Uterus (tissue), 2 donors: Measurements from ENCODE around the gene NELL1.

Source experiments
- CTCF ChIP-seq, 4 experiments: fragments of 200-600 bp in 2 of 4; fragments of 450-650 bp in 2 of 4; sonication (generic) in 2 of 4; IDR thresholded peaks; one replicate each; pipeline ENCODE4 v1.5.1; 2016 to 2019; ENCODE audit warnings: antibody characterized with exemption in 4 of 4, mild to moderate bottlenecking in 2 of 4, moderate library complexity in 1 of 4
- POLR2A ChIP-seq, 2 donors: fragments of 450-650 bp; IDR thresholded peaks; one replicate each; pipeline ENCODE4 v1.6.1; 2016; ENCODE audit warnings: antibody characterized with exemption in 2 of 2, mild to moderate bottlenecking in 1 of 2, moderate library complexity in 1 of 2

- TF ChIP-seq POLR2A (IDR thresholded peaks at IDR 0.05) (no peak), CTCF (IDR thresholded peaks at IDR 0.05) (no peak)
Measured at GRCh38 chr11:21603886-21604285, 934.5 kb downstream of the NELL1 start.
